Fibroblast of villous mesenchyme (primary cell): ENCODE results near the gene SORCS2. TPM values are rescaled to one million over a fixed set of nuclear protein-coding genes. Genes with fewer than 3 reads are reported as not detected.

ENCODE experiments used
- DNase-seq: peaks from one replicate; pipeline ENCODE4 v3.0.0-alpha.2; 2010; ENCODE audit warnings: low read depth
- H3K4me3 ChIP-seq: 2 replicates; pipeline ENCODE4 v1.5.1; 2011; ENCODE audit warnings: low read depth, mild to moderate bottlenecking, low read length
- CTCF ChIP-seq: IDR thresholded peaks from 2 replicates; pipeline ENCODE4 v1.5.1; 2012; ENCODE audit warnings: low read depth, mild to moderate bottlenecking, low read length; ENCODE audit not compliant: insufficient read depth
- total RNA-seq: library from RNA; depleted of rRNA; stranded (reverse); fragments of >200 nt; gene quantifications from 2 replicates; pipeline ENCODE4 v1.2.3, GENCODE V29; 2012

The SORCS2 gene
- total RNA-seq, 1 donor = under 0.01 TPM

GRCh38 chr4:7390906-7391636, 198.7 kb downstream of the SORCS2 start:
- no peak overlapping the region for H3K4me3 ChIP-seq
- no peak for TF ChIP-seq CTCF
- DNase-seq = no peak

- DNase-seq = no peak
- H3K4me3 ChIP-seq = no peak overlapping the region
- no peak for TF ChIP-seq CTCF
Measured at GRCh38 chr4:7391637-7392437, 199.5 kb downstream of the SORCS2 start.

- TF ChIP-seq CTCF = peak; percentile 8
- peak; percentile 5 for DNase-seq
Measured at GRCh38 chr4:7392438-7393421, 200.4 kb downstream of the SORCS2 start.

GRCh38 chr4:7393601-7394575, 201.6 kb downstream of the SORCS2 start:
- H3K4me3 ChIP-seq = no peak overlapping the region
- no peak for TF ChIP-seq CTCF

More at GRCh38 chr4:7392438-7393421, 200.4 kb downstream of the SORCS2 start:
- no peak overlapping the region for H3K4me3 ChIP-seq

GRCh38 chr4:7394681-7395451, 202.5 kb downstream of the SORCS2 start:
- TF ChIP-seq CTCF = no peak
- H3K4me3 ChIP-seq = no peak overlapping the region
- no peak for DNase-seq

More at GRCh38 chr4:7393601-7394575, 201.6 kb downstream of the SORCS2 start:
- DNase-seq = no peak
